C1 segment of cervical spinal cord (tissue), 14 donors: Measurements from ENCODE around the gene CTNNA2.
A peak's percentile ranks its signal among the peaks of the same experiment; 100 is the strongest.
"Not testable (repeated sequence)": the region's sequence is repeated elsewhere in the genome, so short reads cannot be mapped to it uniquely, and the experiment has no call there.

Source experiments
- DNase-seq, 14 donors: peaks; one replicate each; lab custom pipeline; 2025; lab: John Stamatoyannopoulos, UW

Gene CTNNA2

DNA sequence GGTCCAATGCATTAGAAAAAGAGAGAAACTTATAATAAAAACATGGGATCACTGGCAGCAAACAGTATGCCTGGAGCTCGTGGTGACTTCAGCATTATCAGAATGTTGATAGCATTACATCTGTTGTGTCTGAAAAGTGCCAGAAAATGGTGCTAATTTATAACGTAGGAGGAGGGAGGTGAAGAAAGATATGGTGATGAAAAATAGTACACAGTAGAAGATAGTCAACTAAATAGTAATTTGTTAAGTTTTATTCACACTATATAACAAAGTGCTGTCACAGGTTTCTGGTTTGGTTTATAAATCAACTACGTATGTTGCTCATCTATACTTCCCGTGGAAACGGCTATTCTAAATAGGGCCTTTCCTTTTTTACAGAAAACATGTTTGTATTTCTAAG, 674.3 kb downstream of the CTNNA2 start:
- DNase-seq, result no peak

DNA sequence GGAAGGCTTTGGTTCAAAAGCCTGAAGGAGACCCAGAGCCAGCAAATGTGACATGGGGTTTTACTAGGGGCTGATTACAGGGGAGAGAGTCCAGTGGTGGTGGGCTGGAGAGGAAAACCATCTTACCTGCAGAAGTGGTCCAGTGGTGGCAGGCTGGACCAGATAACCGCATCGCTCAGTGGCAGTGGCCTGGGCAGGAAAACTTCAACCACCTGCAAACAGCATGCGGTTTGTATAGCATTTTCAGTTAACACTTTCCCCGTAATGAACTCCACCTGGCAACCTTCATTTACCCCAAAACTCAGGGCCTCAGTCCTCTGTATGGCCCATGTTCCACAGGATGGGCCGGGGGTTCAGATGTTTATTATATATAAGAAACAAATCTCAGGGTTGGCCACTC, 677.3 kb downstream of the CTNNA2 start:
- no peak for DNase-seq

DNA sequence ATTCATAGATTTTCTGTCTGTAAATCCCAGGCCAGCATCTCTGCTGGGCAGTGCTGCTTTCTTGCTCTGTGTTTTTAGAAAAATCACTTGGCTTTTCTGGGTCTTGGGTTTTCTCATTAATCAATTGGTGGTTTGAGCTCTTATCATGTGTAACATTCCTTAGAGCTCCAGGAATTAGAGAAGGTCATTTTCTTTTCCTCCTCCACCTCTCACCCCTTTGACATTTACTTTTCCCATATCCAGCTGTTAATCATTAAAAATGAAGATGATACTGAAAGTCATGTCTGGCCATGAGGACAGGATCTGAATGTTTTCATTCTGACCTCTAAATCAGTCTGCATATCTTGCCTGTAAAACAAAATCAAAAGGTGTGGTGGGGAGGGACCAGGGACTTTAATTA, 680.7 kb downstream of the CTNNA2 start:
- no peak for DNase-seq

DNA sequence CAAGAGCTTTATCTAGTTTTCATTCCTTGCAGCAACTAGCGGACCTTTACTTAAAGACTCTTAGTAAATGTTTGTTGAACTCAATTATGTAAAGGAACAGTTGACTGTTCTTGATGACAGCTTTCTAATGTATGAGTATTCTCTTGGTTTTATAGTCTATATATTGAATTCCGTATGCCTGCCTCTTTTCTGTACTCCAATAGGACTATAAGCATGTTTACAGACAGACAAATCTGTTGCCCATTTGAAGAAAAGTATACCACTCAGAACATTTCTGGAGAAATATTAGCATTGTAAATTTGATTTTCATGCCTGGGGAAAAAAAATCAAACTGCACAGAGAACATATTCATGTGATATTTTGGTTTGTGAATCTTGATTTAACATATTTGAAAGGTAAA, 682.2 kb downstream of the CTNNA2 start:
- DNase-seq, result no peak

DNA sequence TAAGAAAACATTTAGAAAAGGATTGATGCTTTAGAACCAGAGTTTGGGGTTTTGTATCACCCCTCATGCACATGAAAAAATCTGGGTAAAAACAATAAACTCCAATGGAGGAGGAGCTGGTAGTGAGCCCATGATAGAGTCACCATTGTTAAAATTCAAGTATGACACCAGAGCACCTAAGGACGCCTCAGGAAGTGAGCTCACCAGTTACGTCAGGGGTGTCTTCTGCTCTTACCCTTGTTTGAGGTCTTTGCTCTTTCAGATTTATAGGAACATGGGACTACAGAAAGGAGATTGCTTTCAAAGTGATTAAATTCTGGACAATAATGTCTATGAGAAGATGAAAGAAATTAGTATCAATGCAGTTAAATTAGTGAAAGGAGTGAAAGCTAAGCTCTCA, 685.2 kb downstream of the CTNNA2 start:
- no peak for DNase-seq

DNA sequence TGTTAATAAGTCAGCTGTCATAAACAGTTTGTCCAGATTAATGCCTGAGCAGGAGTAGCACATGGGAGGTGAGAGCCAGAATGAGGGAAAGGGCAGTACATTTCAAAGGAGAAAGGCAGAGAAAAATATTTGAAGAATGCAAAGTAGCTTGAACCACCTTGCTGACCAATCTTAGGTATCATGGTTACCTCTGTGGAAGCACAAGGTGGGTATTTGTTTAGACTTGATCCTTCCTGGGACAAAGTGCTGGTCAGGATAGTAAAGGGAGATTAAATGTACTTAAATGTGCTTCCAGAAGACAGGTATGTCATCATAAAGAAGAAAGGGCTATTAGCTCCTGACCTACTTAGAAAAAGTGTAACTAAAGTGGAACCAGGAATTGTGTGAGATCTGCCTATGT, 686.7 kb downstream of the CTNNA2 start:
- no peak for DNase-seq

DNA sequence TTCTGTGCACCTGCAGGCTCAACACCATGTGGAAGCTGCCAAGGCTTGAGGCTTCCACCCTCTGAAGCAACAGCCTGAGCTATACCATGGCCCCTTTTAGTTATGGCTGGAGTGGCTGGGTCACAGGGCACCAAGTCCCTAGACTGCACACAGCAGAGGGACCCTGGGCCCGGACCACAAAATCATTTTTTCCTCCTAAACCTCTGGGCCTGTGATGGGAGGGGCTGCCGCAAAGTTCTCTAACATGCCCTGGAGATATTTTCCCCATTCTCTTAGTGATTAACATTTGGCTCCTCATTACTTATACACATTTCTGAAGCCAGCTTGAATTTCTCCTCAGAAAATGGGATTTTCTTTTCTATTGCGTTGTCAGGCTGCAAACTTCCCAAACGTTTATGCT, 691.1 kb downstream of the CTNNA2 start:
- not testable (repeated sequence) for DNase-seq

DNA sequence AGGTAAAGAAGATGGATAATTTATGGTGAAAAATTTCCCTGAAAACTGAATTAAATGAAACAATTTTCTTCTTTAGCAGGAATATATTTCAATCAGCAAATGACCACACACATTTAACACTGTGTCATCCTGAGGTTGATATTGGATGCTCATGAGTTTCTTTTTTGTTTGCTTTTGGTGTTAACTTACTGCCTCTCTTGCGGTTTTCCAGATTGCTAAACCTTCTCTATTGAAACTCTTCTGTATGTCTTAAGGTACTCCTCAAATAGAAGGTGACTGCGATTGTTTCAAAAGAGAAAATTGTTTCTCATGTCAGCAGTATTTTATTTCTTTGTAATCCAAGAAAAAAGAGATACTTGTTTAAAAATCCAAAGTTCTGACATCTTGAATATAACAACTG, 692.6 kb downstream of the CTNNA2 start:
- no peak for DNase-seq

DNA sequence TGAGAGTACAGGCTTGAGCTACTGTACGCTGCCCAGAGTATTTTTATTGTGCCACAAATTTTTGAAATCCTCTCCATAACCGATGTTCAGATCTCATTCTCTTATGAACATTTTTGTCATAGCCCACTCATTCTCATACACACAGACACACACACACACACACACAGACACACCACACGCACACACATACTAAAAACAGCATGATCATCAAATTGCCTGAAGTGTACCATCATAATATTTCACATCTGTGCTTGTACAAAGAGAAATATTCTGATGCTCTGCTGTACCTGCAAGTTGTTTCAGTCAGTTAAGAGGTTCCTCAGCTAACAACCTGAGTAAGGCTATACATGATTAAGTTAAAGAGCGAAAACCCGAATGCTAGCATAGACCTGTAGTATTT, 696.6 kb downstream of the CTNNA2 start:
- no peak for DNase-seq

DNA sequence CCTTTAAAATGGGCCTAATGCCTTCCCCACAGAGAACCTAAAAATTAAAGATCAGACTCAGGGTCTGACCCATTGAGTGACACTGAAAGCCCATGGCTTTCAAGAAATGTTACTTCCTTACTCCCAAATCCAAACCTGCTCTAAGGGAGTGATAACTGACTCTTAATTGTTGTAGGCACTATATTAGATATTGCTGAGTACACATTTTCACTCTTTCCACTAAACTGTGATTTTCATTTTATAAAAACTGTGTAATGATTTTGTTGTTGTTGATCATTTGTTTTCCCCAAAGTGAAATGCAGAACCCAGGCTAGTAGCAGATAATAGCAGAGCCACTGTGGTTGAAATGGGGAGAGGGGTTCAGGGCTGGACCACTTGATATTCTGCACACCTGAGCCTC, 704.6 kb downstream of the CTNNA2 start:
- no peak for DNase-seq

DNA sequence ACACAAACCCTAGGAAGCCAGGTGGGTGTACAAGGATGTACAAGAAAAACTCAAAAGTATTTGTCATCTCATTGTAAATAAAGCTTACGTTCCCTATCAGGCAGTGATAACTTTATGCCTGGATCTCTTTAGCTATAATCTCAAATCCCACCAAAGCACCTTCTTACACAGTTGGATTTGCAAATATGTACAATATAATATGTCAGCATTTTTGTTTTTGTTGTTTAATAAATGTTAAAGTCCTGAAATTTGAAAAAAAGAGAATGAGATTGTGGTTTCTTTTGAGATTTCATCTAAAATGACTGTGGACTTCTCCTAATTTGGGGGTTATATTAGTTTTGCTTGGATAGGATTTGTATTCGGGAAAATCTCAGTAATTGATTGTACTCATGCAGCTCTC, 709.8 kb downstream of the CTNNA2 start:
- no peak for DNase-seq

DNA sequence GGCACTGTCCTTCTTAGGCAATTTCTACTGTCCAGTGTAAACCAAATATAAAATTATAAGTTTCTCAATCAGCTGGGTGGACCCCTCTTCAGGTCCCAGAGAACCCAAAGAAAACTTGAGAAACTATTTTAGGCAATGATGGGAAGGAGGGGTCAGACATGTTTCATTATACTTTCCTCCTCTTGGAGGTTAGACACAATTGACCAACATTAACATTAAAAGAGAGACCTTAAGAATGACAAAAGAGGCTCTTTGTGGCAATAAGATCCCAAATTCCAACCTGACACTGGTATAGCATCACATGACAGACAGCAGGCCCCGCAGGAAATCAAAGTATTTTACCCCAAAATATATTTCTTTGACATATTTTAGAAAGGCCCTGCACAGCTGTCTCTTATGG, 718.6 kb downstream of the CTNNA2 start:
- no peak for DNase-seq

DNA sequence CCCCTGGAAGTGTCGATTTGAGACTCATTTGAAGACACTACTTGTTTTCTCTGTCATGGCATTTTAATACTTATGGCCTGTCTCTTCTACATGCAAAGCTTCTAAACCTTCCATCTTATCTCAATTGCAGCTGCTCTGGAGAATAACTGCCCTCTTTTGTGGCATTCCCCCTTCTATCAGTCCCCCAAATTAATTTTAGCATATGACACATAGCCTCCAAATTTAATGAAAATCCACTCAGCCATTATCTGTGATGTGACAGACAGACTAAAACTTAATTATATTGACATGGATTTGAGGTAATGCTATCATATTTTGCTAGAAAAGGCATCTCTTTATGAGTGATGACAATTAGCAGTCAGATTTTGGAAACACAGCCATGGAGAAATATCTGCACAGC, 720.5 kb downstream of the CTNNA2 start:
- no peak for DNase-seq

DNA sequence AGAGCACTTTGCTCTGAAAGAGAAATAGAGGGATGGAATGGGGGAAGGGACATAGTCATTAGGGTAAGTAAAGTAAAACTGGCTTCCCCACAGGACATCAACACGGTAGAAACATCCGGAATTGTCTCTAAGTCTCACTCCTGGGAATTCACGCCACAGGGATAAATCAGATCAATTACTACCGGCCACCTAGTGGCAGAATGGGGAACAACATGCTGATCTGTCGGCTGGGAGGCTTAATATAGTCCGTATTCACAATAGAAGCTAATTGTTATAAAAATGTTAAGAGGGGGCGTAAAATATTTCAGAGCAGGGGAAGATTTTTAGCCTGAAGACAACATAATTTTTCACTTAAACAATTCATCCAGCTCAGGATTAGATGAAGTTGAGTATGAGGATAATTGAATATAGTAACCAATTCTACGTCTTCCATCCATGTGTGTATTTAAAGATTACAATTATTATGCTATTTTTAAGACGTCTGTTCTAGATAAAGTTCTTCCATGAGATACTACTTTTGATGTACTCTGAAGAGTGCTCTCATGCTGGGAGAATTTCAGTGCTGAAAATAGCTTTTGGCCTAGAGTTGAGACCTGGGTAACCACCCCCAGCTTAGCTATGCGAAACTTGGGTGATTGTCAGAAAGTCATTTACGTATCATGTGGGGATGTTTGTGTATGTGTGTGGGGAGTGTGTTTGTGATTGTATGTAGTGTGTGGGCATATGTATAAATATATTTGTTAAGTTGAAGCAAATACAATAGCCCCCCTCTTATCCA, 726.0 kb downstream of the CTNNA2 start:
- peak in 3 of 14 donors; percentile 4 to 13 (median 10) for DNase-seq

DNA sequence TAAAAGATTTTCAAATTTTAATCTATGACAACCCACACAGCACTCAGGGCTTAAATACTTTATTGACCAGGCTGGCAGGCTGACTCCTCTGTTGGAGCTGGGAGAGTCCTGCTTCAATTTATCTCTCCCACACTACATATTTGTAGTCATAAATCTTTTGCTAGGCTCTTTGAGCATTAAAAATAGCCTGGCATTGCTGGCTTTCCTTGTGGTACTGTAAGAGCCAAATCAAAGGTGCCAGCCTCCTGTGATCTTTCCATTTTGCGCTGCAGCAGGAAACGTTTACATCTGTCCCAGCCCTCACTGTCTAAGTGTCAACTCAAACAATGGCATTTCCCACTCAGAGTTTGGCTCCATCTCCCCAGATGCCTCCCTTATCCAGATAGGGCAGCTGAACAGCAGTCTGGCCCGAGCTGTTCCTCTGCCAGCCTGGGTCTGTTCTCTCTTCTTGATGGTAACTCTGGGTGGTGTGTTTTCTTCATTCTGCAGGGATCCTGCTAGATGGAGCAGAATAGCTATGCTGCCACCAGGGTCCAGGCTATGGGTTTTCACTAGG, 729.6 kb downstream of the CTNNA2 start:
- no peak for DNase-seq

DNA sequence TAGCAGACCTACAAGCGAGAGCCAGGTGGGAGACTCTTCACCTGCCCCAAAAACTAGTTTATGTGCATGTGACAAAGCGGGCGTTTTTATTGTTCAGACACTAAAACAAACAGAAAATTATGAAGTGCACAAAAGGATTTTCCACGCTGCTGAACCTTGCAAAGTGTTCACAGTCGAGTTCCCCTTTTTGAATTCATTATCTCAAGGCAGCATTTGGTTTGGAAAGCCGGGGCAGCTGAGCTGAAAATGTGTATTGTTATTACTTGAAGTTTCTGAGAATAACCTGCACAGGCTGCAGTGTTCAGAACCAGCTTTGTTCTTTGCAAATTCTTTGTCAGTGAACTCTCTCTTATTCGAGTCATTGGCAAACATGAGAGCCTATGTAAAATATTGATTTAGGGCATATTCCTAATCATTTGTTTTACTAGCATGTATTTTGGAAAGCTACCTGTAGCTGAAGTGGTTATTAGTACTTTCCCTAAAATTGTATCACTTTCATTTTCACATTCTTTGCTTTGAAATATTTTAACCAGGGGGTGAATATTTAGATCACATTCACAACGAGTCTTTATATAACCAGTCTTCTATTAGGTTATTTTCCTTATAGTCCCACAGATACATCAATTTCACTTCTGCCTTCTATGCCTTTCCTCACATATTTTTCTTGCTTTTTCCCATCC, 732.2 kb downstream of the CTNNA2 start:
- DNase-seq, result no peak

DNA sequence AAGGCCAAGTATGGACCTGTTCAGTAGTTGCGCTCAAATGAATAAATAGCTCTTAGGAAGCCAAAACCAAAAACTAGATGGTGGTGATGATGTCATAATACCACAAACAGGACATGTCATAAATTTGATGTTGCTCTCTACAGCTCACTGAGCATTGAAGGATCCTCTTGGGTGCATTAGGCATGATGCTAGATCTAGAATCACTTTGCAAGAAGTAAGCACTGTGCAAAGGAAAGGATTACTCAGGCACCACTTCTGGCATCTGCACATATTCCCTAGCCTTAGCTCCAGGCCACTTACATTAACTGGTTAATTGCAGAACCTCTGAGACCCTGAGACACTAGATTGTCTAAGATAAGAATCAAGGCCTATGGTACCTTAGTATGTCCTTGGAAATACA, 733.7 kb downstream of the CTNNA2 start:
- DNase-seq, result no peak

DNA sequence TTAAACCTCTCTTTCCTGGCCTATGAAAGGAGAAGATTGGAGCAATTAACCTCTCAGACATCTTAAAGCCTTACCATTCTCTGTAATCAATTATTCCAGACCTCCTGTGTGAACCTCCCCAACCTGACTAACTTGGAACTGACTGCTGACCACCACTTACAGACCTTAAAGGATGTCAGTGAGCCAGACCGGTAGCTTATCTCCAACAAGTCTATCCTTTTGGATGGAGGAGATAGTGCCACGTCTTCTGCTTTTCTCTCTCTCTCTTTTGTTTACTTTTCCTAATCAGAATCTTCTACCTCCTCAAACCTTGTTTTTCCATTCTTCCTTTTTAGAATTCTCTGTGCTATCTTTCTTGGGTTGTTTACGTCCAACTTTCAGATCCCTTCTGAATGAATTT, 734.5 kb downstream of the CTNNA2 start:
- DNase-seq, result no peak

DNA sequence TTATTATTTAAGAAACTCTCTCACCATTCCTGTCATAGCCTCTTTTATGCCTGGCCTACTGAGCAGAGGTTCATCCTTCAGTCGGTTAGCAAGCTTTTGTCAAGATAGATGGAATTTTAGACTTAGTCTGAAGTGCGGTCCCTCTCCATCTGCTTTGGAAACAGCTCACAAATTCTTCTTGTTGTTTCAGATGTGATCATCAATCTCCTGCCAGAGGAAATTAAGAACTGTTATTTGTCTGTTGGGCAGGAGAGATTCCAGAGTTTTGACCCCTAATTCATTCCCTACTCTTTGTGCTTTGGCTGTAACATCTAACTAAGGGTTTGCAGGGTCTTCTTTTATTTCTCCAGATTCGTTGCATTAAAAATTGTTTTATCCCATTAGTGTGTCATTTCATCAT, 735.3 kb downstream of the CTNNA2 start:
- DNase-seq, result no peak

DNA sequence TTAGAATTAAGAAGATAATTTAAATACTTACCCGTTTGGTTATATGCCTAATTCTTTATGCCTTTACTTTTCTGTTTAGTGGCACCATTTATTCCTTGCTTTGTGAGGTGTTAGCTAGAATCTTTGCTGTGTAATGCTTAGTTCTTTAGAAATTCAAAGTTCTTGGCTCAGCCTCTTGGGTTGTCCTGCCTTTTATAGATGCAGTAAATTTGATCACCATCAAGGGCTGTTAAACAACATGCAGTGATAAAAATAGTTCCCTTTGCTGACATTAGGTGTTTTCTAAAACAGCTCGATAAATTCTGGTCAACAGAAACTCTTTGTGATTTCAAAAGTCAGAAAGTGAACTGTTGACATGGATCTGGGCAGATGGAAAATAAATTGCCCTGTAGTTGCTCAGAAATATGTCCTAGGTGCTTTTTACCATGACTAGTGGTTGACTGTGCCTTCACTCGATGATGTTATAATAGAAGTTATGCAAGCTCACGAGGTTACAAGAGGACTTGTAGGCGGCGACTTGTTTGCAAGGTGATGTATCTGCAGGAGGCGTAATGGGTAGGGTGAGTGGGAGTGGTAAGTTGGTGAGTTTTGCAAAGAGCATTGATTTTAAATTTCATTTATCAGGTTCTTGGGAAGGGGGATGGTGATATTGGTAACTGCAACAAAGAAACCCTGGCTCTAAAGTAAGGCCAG, 739.6 kb downstream of the CTNNA2 start:
- no peak for DNase-seq

DNA sequence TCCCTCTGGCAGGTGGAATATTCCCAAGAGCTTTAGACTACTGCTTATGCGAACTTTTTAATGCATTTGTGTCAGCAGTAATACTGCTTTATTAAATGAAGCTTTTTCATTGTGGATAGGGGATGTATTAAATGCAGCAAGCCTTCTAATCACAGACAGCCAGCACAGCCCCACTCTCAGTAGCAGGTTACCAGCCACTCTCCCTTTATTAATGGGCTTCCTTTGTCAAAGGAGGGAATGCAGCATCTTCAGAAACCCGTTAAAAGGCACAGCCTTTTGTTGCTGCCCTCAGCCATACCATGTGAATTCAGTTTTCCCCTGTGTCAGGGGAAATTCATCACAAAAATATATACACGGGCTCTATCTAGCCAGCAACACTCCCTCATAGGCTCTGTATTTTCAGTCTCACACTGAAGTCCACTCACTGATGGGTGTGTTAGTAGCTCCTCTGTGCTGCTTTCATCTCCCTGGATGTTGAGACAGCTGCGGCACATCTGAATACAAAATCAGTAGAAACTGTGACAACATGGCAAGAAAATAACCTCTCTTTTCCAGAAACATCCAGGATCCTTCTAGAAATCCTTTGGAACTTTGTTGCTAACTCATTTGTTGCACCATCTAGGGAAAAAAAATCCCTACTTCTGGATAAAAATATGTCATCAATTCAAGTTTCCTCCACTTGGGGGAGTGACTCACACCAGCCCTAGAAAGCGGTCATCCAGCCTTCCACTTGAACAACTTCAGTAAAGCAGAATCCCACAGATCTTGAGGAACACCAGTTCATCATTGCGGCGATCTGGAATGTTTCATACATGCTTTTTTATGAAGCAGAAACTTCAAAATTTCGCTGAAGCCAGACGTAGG, 743.3 kb downstream of the CTNNA2 start:
- no peak for DNase-seq

DNA sequence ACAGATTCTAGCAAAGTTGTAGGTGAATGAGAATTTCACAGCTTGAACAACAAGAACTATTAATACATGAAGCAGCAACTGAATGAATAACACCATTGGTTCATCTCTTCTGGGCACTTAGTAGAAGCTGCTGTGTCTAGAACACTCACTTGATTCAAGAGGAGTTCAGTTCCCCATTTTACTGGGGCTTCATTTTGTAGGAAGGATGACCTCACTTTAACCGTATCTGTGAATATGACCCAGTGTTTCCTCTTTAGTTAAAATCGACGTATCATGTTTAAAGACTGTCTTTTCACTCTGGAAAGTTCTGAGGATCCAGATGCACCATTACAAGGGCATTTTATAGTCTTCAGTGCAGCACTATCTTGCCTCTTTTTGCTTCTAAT, 743.9 kb downstream of the CTNNA2 start:
- DNase-seq, result no peak
